ENCODE measurements around the gene PBX1.

The PBX1 gene

GRCh38 chr1:164735315-164736052, 176.5 kb downstream of the PBX1 start:
- DNase-seq = no peak

- no peak for DNase-seq
These were observed 177.2 kb downstream of the PBX1 start for GRCh38 chr1:164736137-164736536.

DNA sequence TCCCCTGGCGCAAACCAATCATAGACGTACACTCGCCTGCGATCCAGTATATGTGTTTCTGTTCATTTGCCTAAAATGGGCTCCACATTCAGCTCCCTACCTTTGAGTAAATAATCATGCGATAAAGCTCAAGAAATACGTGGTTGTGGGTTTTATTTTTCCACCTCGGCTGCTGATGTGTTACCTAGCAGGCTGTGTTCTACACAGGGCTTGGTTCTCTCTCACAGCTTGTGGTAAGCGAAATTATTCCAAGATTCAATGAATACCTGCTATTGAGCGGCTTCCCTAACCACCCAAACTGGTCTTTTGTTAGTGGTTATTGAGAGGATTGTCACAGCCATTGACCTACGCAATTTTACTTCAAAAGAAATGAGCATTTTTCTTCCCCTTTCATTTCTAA, 180.2 kb downstream of the PBX1 start:
- no peak for DNase-seq

DNA sequence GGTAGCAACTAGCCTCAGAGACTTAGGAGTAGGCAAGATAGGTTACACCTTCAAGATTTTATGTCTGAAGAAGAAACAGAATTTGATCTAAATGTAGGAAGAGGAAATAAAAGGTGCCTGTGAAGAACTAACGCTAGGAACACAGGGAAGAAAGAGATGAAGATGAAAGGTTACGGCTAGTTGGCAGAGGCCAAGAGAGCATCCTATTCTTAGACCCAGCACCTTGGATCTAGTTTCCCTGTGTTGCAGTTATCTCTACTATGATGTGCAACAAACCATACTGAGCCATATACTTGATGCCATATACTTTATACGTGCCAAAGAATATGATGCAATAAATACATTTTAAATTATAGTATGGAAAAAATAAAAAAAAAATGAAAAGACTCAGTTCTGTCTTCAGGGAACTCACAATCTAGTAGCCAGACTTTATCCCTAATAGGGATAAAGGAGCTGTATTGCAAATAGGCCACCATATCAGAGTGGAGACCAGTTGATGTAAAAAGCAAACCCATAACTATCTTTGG, 181.1 kb downstream of the PBX1 start:
- no peak for DNase-seq

- no peak for DNase-seq
These were observed 183.8 kb downstream of the PBX1 start for GRCh38 chr1:164742745-164743144.

DNA sequence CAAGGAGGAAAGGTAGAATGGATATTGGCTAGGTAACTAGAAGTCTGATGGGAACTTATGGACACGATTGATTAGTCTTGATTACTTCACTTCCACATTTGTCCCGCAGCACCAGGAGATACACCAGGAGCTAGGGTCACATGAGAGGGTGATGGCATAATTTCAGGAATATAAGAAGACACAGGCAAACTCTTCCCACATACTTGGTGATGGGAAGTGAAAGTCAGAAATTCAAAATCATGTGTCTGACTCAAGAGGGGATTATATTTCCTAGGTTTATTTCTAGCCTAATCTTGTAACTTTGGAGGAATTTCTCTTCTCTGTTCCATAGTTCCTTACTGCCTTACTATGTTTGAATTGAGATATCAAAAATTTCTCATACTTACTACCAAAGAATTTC, 185.0 kb downstream of the PBX1 start:
- no peak for DNase-seq

DNA sequence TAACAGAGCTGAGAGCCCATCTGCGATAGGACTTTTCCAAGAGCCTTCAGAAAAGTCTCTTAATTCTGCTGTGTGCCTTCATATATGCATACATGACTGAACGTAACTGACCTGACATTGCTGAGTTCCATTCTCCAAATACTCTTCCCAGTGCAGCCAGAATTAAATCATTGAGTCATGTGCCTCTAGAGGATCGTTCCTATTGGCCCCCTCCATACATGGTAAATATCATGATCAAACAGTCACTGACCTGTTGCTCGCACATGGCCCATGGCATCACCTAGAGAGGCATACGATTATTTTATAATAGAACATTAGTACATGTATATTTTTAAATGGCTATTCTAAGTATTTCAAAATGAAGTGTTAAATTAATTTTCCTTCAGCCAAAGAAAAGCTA, 186.8 kb downstream of the PBX1 start:
- no peak for DNase-seq

- DNase-seq = no peak
These were observed 187.6 kb downstream of the PBX1 start for GRCh38 chr1:164746632-164747031.

DNA sequence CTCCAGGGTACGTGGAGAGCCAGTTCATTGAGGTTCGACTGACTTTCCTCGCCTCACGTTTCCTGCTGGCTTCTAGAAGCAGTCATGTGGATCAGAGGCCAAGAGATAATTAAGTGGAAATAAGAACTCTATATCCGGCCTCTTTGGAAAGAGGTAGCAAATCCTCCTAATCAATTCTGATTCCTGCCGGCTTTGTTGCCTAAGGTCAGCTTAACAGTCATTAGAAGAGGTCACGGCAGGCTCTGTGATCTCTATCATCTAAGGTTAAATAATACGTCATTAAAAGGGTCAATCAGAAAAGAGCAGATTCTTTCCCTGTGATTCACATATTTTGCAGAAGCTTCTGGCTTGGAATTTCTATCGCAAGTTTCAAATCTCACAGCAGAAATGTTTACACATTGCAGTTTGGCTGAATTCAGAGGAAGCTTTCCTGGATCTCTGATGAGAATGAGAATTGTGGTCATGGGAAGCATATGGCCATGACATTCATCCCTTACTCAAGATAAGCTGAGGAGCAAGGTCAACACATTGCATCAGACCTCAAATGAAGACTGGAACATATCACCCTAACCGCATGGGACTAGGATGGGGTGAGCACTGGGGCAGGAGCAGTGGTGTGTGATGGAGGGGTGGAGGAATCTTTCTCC, 189.4 kb downstream of the PBX1 start:
- no peak for DNase-seq

DNA sequence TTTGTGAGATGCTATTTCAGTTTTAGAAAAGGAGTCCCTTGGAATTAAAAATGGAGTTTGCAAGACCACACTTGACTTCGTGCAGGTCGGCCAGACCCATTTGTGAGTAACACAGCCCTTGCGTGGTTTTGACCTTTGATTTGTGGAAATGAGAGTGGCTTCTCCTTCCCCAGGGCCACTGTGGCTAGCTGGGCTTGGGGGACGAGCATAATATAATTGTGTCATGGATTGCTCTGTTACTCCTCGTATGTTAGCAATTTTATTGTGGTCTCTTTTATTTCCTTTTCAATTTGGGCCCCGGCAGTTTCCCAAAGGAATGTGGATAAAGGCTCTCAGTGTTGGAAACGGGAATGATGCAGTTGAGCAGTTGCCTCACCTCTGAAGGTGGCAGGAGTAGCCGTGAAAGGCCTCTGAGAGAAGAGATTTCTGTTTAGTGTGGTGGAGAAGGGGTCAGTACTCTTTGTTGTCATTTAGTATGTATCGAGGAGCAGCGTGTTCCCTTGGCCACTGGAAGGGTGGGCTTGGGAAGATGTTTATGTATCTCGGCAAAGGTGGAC, 194.6 kb downstream of the PBX1 start:
- DNase-seq = no peak

DNA sequence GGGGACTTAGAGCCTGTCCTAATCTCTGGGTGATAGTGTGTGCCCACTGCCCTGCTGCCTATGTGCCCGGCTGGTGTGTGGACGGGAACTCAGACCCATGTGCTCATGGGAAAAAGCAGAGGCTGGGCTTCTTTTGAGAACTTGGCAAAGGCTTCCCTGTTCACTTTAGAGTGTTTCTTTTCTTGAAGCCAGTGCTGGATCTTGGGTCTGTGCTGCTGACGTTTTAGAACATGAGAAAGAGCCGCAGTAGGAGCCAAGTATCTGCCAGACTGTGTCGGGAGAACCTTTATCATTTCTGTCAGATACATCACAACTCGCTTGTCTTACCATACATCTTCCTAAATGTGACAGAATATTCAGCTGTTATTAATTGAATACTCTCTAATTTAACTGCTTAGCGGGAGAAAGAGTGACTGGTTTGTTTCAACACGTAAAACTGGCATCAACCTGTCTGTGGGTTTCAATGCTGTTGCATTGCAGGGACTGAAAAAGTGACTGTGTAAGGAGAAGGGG, 195.2 kb downstream of the PBX1 start:
- no peak for DNase-seq

DNA sequence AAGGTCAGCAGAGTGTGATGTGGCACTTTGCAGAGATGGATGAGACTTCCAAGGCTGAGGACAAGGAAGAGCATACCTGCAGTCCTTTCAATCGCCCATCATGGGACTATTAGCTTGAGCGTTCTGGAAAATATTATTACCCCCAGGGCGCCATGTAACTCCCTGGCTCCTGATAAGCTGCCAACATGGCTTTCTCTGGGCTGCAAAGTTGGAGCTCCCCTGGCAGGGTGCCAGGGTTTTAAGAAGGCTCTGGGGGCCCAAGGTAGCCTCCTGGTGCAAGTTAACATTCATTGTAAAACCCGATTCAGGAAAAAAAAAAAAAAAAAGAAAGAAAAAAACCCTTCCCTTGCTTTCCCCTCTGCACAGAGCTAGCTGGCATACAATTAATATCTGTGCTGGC, 196.7 kb downstream of the PBX1 start:
- DNase-seq = no peak

GRCh38 chr1:164756741-164757140, 197.8 kb downstream of the PBX1 start:
- no peak for DNase-seq

DNA sequence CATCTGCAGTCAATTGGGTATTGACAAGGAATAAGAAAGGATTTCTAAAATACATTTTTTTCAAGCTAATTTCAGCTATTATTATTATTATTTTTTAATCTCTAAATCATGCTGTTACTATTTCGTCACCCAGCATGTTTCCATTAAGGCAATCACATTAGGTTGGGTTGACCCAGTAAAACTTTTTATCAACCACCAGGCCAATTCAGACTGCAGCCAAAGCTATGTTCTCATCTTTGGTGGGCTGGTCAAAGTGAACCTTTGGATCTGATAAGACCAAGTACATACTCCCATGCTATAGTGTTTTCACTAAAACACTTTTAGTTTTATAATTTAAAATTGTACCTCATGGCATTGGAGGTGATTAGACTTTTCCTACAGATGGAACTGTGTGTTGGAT, 198.6 kb downstream of the PBX1 start:
- no peak for DNase-seq

GRCh38 chr1:164759144-164759920, 200.3 kb downstream of the PBX1 start:
- DNase-seq = no peak

- no peak for DNase-seq
These were observed 201.0 kb downstream of the PBX1 start for GRCh38 chr1:164759979-164760469.

- no peak for DNase-seq
These were observed 201.6 kb downstream of the PBX1 start for GRCh38 chr1:164760569-164760968.

DNA sequence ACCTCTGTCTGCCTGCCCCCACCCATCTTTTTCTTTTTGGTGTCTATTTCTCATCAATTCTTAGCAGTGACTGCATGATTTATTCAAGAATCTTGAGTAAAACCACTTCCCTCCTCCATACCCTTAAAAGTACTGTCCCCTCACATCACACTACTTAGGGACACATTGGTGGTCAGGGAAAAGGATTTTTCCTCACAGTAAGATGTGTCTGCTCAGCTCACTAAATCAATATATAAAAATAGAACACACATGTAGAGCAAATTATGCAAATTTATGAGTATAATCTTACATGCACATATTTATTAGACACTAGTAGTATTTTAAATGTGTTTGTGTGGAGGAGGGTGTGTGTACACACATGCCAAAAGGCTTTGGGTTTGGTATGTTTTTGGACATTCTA, 202.0 kb downstream of the PBX1 start:
- no peak for DNase-seq

DNA sequence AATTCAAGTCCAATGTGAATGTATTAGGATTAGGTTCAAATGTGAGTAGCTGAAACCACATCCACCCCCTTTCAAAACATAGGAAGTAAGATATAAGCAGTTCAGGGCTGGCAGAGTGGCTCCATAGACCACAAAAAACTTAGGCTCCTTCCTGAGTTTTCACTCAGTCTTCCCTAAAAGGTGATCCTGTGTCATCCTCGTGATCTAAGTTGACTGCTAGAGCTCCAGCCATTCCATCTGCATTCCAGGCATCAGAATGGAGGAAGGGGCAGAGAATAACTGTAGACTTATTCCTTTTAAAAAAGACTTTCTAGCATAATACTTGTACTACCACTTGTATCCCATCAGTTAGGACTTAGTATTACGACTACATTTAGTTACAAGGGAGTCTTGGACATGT, 204.1 kb downstream of the PBX1 start:
- no peak for DNase-seq

- DNase-seq = no peak
These were observed 205.3 kb downstream of the PBX1 start for GRCh38 chr1:164764333-164764732.

GRCh38 chr1:164765557-164765956, 206.6 kb downstream of the PBX1 start:
- no peak for DNase-seq

- no peak for DNase-seq
These were observed 207.2 kb downstream of the PBX1 start for GRCh38 chr1:164765992-164766720.
